OCI-LY3 (cell line): ENCODE measurements around the gene TMEM267.

Experiments
- H2AFZ ChIP-seq: fragments of 200-600, 300-600 bp; shearing (Covaris generic); 2 replicates; pipeline ENCODE4 v1.6.0; 2014; ENCODE audit warnings: antibody characterized with exemption, low read depth, low read length
- H3K27ac ChIP-seq: fragments of 200-600, 300-600 bp; sonication (generic); 2 replicates; pipeline ENCODE4 v1.5.1; 2014; ENCODE audit warnings: mild to moderate bottlenecking, low read length, moderate library complexity, mixed read lengths
- H3K27me3 ChIP-seq: fragments of 200-600, 300-600 bp; sonication (generic); 2 replicates; pipeline ENCODE4 v1.6.1; 2014; ENCODE audit warnings: low read depth, low read length, mixed read lengths
- H3K36me3 ChIP-seq: fragments of 200-600, 300-600 bp; sonication (generic); replicated peaks from 2 replicates; pipeline ENCODE3; 2014; ENCODE audit warnings: low read depth, low read length, mixed read lengths
- H3K4me1 ChIP-seq: fragments of 300-600, 200-600 bp; sonication (generic); 2 replicates; pipeline ENCODE4 v1.6.1; 2014; ENCODE audit warnings: low read length, mixed read lengths
- H3K4me2 ChIP-seq: fragments of 200-600, 300-600 bp; sonication (generic); 2 replicates; pipeline ENCODE4 v1.6.1; 2014; ENCODE audit warnings: low read length, mixed read lengths
- H3K4me3 ChIP-seq: fragments of 300-600, 200-600 bp; sonication (generic); 2 replicates; pipeline ENCODE4 v1.5.1; 2014; ENCODE audit warnings: antibody characterized with exemption, mild to moderate bottlenecking, low read length, moderate library complexity
- H3K79me2 ChIP-seq: fragments of 300-600, 200-600 bp; shearing (Covaris generic); 2 replicates; pipeline ENCODE4 v1.6.1; 2014; ENCODE audit warnings: mild to moderate bottlenecking, low read length, mixed read lengths
- H3K9ac ChIP-seq: fragments of 300-600, 200-600 bp; shearing (Covaris generic); 2 replicates; pipeline ENCODE4 v1.6.0; 2014; ENCODE audit warnings: mild to moderate bottlenecking, low read length, moderate library complexity
- H3K9me3 ChIP-seq: fragments of 200-600, 300-600 bp; shearing (Covaris generic); 2 replicates; pipeline ENCODE4 v1.6.1; 2014; ENCODE audit warnings: low read length, mixed read lengths; ENCODE audit not compliant: insufficient read depth
- H4K20me1 ChIP-seq: fragments of 200-600, 300-600 bp; sonication (generic); 2 replicates; pipeline ENCODE4 v1.6.1; 2016; ENCODE audit warnings: low read length, mixed read lengths; ENCODE audit not compliant: insufficient read depth
- CTCF ChIP-seq: fragments of 200-600, 300-600 bp; sonication (generic); IDR thresholded peaks from 2 replicates; pipeline ENCODE4 v1.5.1; 2014; ENCODE audit warnings: antibody characterized with exemption, low read length, low read depth
- EZH2phosphoT487 ChIP-seq: fragments of 200-600 bp; shearing (Covaris generic); IDR thresholded peaks from 2 replicates; pipeline ENCODE4 v1.6.1; 2018; ENCODE audit warnings: antibody characterized with exemption, mixed run types, low read depth

The TMEM267 gene

DNA sequence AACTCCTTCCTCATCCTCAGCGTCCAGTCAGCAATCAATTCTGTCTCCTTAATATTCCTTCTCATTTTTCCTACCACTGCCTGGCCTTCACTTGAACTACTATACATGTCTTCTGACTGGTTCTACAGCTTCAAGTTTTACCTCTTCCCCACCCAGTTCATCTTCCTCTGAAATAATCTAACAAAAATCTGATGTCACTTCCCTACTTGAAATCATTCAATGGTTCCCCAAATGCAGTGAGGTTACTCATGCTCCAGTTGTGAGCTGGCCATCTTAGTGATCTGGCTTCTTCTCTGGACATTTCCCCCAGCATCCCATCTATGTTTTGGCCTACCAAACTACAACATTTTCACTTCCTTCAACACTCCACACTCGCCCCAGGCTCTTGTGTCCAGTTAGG is 14.9 kb upstream of the TMEM267 start:
- no peak overlapping the region for H3K4me2 ChIP-seq
- no peak overlapping the region for H3K4me3 ChIP-seq
- no peaks in the 10 kb centered on the region for H3K4me1 ChIP-seq
- no peak overlapping the region for H3K27ac ChIP-seq
- no peaks in the 10 kb centered on the region for H3K9me3 ChIP-seq
- no peaks in the 10 kb centered on the region for H3K79me2 ChIP-seq
- H2AFZ ChIP-seq = no peak overlapping the region
- peaks cover 1% of the 10 kb centered on the region for H3K36me3 ChIP-seq
- no peaks in the 10 kb centered on the region for H4K20me1 ChIP-seq
- H3K9ac ChIP-seq = no peak overlapping the region
- H3K27me3 ChIP-seq = no peaks in the 10 kb centered on the region
- TF ChIP-seq EZH2phosphoT487 (no peak), CTCF (no peak)

- Histone ChIP-seq H4K20me1 (no peaks in the 10 kb centered on the region), H3K4me2 (no peak overlapping the region), H3K4me3 (no peak overlapping the region), H3K4me1 (no peaks in the 10 kb centered on the region), H3K27ac (no peak overlapping the region), H3K9ac (no peak overlapping the region), H3K27me3 (no peaks in the 10 kb centered on the region), H2AFZ (no peak overlapping the region), H3K36me3 (no peaks in the 10 kb centered on the region), H3K9me3 (no peaks in the 10 kb centered on the region), H3K79me2 (no peaks in the 10 kb centered on the region)
- no peak for TF ChIP-seq CTCF
- TF ChIP-seq EZH2phosphoT487 = no peak
Observed at GRCh38 chr5:43497311-43498104, 13.8 kb upstream of the TMEM267 start.

DNA sequence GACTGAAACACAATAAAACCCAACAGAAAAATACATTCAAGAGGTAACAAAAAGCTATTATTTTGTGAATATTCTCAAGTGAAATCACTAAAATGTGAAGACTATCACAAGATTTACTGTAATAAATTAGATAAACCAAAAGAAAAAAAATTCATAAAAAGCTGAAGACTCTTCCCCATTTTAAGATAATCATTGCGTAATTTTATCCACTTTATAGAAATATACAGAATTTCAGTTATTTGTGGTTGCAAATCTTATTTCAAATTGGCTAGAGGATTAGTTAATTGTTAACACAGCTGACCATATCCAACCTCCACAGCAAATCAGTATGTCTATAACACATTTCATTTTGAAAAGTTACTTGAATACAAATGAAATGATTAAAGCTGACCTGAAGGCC is 7.7 kb upstream of the TMEM267 start:
- no peaks in the 10 kb centered on the region for H3K27me3 ChIP-seq
- H3K79me2 ChIP-seq = no peaks in the 10 kb centered on the region
- no peaks in the 10 kb centered on the region for H3K4me1 ChIP-seq
- no peaks in the 10 kb centered on the region for H3K9me3 ChIP-seq
- peaks cover 5% of the 10 kb centered on the region for H3K36me3 ChIP-seq
- H3K4me2 ChIP-seq = no peak overlapping the region
- no peaks in the 10 kb centered on the region for H4K20me1 ChIP-seq
- no peak overlapping the region for H3K4me3 ChIP-seq
- TF ChIP-seq CTCF (no peak), EZH2phosphoT487 (no peak)
- no peak overlapping the region for H2AFZ ChIP-seq
- H3K27ac ChIP-seq = no peak overlapping the region
- no peak overlapping the region for H3K9ac ChIP-seq

- Histone ChIP-seq H3K4me3 (no peak overlapping the region), H3K9ac (no peak overlapping the region), H3K4me2 (no peak overlapping the region), H3K79me2 (peaks cover 22% of the 10 kb centered on the region), H3K27me3 (no peaks in the 10 kb centered on the region), H3K36me3 (peaks cover 5% of the 10 kb centered on the region), H3K4me1 (peaks cover 13% of the 10 kb centered on the region), H2AFZ (no peak overlapping the region), H3K27ac (no peak overlapping the region), H3K9me3 (no peaks in the 10 kb centered on the region), H4K20me1 (no peaks in the 10 kb centered on the region)
- TF ChIP-seq CTCF (no peak), EZH2phosphoT487 (no peak)
Observed at GRCh38 chr5:43486353-43486752, 2.7 kb upstream of the TMEM267 start.
